SK-N-SH treated with all-trans-retinoic acid at 6 μM for 48 hours (cell line): Measurements from ENCODE around the gene SQSTM1.

Source experiments
- ATAC-seq: fragments of 200-7000 bp; cut with Tn5 transposase; 3 replicates; pipeline ENCODE4 v1.9.1; 2020; ENCODE audit warnings: mild to moderate bottlenecking, moderate library complexity
- ARNTL ChIP-seq: fragments of 450-650 bp; formaldehyde crosslinking; IDR thresholded peaks from 2 replicates; pipeline ENCODE4 v1.5.0; 2020; ENCODE audit warnings: low read depth, mild to moderate bottlenecking, moderate library complexity, borderline replicate concordance
- BACH2 ChIP-seq: fragments of 250-450 bp; sonication (Bioruptor Pico); IDR thresholded peaks from 2 replicates; pipeline ENCODE4 v1.9.0; 2021; ENCODE audit warnings: mild to moderate bottlenecking, borderline replicate concordance
- CSDC2 ChIP-seq: fragments of 250-450 bp; sonication (Bioruptor Pico); IDR thresholded peaks from 2 replicates; pipeline ENCODE4 v1.5.0; 2020; ENCODE audit warnings: mild to moderate bottlenecking, moderate library complexity
- ESRRG ChIP-seq: fragments of 250-450 bp; sonication (Bioruptor Pico); IDR thresholded peaks from 2 replicates; pipeline ENCODE4 v1.6.1; 2021; ENCODE audit warnings: mild to moderate bottlenecking
- GLIS3 ChIP-seq: fragments of 250-450 bp; sonication (Bioruptor Pico); IDR thresholded peaks from 2 replicates; pipeline ENCODE4 v1.5.0; 2020; ENCODE audit warnings: mild to moderate bottlenecking, moderate library complexity
- ISL1 ChIP-seq: fragments of 250-450 bp; sonication (Bioruptor Pico); IDR thresholded peaks from 2 replicates; pipeline ENCODE4 v2.1.2; 2022; ENCODE audit warnings: mild to moderate bottlenecking, moderate library complexity
- OSR1 ChIP-seq: fragments of 250-450 bp; sonication (Bioruptor Pico); IDR thresholded peaks from 2 replicates; pipeline ENCODE4 v1.8.0; 2022; ENCODE audit warnings: moderate library complexity, mild to moderate bottlenecking, inconsistent platforms
- RARB ChIP-seq: fragments of 250-450 bp; sonication (Bioruptor Pico); IDR thresholded peaks from 2 replicates; pipeline ENCODE4 v1.8.0; 2021; ENCODE audit warnings: mild to moderate bottlenecking, moderate library complexity
- SNAI2 ChIP-seq: fragments of 250-450 bp; sonication (Bioruptor Pico); IDR thresholded peaks from 2 replicates; pipeline ENCODE4 v1.5.0; 2020; ENCODE audit warnings: mild to moderate bottlenecking, moderate library complexity
- TCF4 ChIP-seq: fragments of 250-450 bp; sonication (Bioruptor Pico); IDR thresholded peaks from 2 replicates; pipeline ENCODE4 v1.8.0; 2021; ENCODE audit warnings: mild to moderate bottlenecking, moderate library complexity, borderline replicate concordance
- TOX ChIP-seq: fragments of 250-450 bp; sonication (Bioruptor Pico); IDR thresholded peaks from 2 replicates; pipeline ENCODE4 v1.8.0; 2021; ENCODE audit warnings: mild to moderate bottlenecking, moderate library complexity, borderline replicate concordance
- ZC3H10 ChIP-seq: fragments of 250-450 bp; sonication (Bioruptor Pico); IDR thresholded peaks from 2 replicates; pipeline ENCODE4 v1.5.1; 2021; ENCODE audit warnings: mild to moderate bottlenecking, moderate library complexity
- ZFP3 ChIP-seq: fragments of 250-450 bp; sonication (Bioruptor Pico); IDR thresholded peaks from 2 replicates; pipeline ENCODE4 v1.5.0; 2020; ENCODE audit warnings: mild to moderate bottlenecking, moderate library complexity
- ZNF565 ChIP-seq: fragments of 450-650 bp; formaldehyde crosslinking; conservative IDR thresholded peaks from 2 replicates; pipeline ENCODE4 v1.5.0; 2020; ENCODE audit warnings: low read depth, mild to moderate bottlenecking, moderate library complexity
- ZNF70 ChIP-seq: fragments of 450-650 bp; formaldehyde crosslinking; IDR thresholded peaks from 2 replicates; pipeline ENCODE4 v1.5.0; 2020; ENCODE audit warnings: mild to moderate bottlenecking, moderate library complexity
- TF ChIP-seq, protein P1 (sequence below): fragments of 250-450 bp; sonication (Bioruptor Pico); IDR thresholded peaks from 2 replicates; pipeline ENCODE4 v1.5.0; 2020; ENCODE audit warnings: mild to moderate bottlenecking, moderate library complexity
- TF ChIP-seq, protein P2 (sequence below): fragments of 250-450 bp; sonication (Bioruptor Pico); IDR thresholded peaks from 2 replicates; pipeline ENCODE4 v1.8.0; 2021; ENCODE audit warnings: low read depth, mild to moderate bottlenecking, moderate library complexity, borderline replicate concordance
- TF ChIP-seq, protein P3 (sequence below): fragments of 250-450 bp; sonication (Bioruptor Pico); IDR thresholded peaks from 2 replicates; pipeline ENCODE4 v1.8.0; 2020; ENCODE audit warnings: mild to moderate bottlenecking, moderate library complexity, borderline replicate concordance
- TF ChIP-seq, protein P4 (sequence below): fragments of 250-450 bp; sonication (Bioruptor Pico); IDR thresholded peaks from 2 replicates; pipeline ENCODE4 v1.5.1; 2021; ENCODE audit warnings: mild to moderate bottlenecking, moderate library complexity

Gene SQSTM1

DNA sequence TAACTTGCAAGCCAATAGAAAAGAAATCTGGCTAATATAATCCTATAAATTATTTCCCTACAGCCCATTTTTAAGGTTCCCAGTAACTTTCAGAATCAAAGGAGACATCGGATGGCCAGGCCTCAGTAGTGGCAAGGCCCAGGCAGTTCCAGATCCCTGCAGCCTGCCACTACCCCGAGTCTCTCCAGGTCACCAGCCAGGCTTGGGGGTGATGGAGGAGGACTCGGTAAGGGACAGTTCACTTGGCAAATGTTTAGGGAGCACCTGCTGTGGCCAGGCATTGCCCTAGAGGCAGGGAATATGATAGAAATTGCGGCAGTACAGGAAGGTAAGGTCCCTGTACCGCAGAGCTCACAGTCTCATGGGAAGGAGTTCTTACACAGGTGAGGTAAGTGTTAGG, 42.1 kb upstream of the SQSTM1 start (continued):
- no peak for TF ChIP-seq OSR1
- TF ChIP-seq ZC3H10 (CRISPR knock-in tag) = no peak
- no peak for TF ChIP-seq SNAI2 (CRISPR knock-in tag)
- no peak for TF ChIP-seq ISL1 (CRISPR knock-in tag)
- no peak for TF ChIP-seq TOX (CRISPR knock-in tag)

DNA sequence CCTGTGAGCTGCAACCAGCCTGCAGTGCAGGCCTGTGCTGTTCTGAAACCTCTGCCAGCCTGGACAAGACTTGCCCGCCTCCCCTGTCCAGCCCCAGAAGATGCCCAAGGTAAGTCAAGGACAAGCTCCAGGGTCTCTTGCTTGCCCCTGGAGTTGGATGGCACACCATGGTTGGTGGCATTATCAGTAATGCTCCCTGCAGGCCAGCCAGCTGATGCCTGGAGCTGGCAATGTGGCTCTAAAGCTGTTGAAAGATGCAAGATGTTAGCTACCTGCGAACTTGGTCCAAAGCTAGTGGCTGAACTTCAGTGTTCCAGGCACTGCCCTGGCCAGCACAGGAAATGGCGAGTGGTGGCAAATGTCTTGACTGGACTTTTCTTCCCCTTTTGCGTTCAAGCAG, 40.9 kb upstream of the SQSTM1 start:
- TF ChIP-seq ESRRG (CRISPR knock-in tag) (no peak), SNAI2 (CRISPR knock-in tag) (no peak), TCF4 (CRISPR knock-in tag) (no peak), TOX (CRISPR knock-in tag) (no peak), ISL1 (CRISPR knock-in tag) (no peak)
- TF ChIP-seq, protein P1, sequence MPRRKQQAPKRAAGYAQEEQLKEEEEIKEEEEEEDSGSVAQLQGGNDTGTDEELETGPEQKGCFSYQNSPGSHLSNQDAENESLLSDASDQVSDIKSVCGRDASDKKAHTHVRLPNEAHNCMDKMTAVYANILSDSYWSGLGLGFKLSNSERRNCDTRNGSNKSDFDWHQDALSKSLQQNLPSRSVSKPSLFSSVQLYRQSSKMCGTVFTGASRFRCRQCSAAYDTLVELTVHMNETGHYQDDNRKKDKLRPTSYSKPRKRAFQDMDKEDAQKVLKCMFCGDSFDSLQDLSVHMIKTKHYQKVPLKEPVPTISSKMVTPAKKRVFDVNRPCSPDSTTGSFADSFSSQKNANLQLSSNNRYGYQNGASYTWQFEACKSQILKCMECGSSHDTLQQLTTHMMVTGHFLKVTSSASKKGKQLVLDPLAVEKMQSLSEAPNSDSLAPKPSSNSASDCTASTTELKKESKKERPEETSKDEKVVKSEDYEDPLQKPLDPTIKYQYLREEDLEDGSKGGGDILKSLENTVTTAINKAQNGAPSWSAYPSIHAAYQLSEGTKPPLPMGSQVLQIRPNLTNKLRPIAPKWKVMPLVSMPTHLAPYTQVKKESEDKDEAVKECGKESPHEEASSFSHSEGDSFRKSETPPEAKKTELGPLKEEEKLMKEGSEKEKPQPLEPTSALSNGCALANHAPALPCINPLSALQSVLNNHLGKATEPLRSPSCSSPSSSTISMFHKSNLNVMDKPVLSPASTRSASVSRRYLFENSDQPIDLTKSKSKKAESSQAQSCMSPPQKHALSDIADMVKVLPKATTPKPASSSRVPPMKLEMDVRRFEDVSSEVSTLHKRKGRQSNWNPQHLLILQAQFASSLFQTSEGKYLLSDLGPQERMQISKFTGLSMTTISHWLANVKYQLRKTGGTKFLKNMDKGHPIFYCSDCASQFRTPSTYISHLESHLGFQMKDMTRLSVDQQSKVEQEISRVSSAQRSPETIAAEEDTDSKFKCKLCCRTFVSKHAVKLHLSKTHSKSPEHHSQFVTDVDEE (CRISPR knock-in tag) = no peak
- no peak for ATAC-seq

DNA sequence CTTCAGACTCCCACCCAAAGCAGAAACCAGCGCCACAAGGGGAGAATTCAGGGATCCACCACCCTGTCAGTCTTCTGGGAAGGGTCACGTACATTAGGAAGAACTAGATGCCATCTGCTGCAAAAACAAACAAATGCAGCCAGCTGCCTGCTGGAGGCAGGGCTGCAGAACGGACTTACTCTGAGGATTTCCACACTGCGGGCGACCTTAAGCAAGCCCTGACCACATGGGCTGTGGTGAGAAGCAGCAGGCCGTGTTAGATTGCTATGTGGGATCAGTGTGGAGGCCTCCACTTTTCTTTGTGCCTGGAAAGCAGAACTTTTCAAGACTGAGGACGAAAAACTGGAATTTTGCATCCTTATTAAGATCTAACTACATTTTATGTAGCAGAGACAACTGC, 40.3 kb upstream of the SQSTM1 start:
- TF ChIP-seq ZC3H10 (CRISPR knock-in tag) (no peak), SNAI2 (CRISPR knock-in tag) (no peak), ZNF70 (no peak), OSR1 (no peak), ESRRG (CRISPR knock-in tag) (no peak), GLIS3 (CRISPR knock-in tag) (no peak), ARNTL (no peak), ZNF565 (CRISPR knock-in tag) (no peak), ZFP3 (CRISPR knock-in tag) (no peak), CSDC2 (CRISPR knock-in tag) (no peak)
- no peak for ATAC-seq

DNA sequence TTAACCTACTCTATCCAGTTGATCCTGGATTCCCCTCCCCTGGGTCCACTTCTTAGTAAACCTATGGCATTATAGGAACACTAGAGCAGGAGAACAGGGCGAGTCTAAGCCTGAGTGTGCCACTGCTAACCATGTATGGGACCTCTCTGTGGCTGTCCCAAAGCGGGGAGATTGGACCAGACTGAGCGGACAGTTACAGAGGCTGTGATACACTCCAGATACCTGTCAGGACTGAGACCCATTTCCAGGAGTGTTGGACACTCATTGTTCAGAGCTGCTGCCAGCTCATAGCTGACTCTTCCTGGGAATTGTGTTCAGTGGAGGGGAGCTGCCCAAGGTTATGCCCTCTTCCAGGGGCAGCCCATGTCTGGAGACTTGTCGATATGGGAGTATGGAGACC, 38.9 kb upstream of the SQSTM1 start:
- ATAC-seq = no peak

More for the DNA sequence above, 38.9 kb upstream of the SQSTM1 start:
- TF ChIP-seq, protein P2, sequence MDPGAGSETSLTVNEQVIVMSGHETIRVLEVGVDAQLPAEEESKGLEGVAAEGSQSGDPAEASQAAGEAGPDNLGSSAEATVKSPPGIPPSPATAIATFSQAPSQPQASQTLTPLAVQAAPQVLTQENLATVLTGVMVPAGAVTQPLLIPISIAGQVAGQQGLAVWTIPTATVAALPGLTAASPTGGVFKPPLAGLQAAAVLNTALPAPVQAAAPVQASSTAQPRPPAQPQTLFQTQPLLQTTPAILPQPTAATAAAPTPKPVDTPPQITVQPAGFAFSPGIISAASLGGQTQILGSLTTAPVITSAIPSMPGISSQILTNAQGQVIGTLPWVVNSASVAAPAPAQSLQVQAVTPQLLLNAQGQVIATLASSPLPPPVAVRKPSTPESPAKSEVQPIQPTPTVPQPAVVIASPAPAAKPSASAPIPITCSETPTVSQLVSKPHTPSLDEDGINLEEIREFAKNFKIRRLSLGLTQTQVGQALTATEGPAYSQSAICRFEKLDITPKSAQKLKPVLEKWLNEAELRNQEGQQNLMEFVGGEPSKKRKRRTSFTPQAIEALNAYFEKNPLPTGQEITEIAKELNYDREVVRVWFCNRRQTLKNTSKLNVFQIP (CRISPR knock-in tag) = no peak
- TF ChIP-seq RARB (CRISPR knock-in tag) = no peak
- no peak for TF ChIP-seq BACH2 (CRISPR knock-in tag)
- TF ChIP-seq TCF4 (CRISPR knock-in tag) = no peak
- TF ChIP-seq, protein P3, sequence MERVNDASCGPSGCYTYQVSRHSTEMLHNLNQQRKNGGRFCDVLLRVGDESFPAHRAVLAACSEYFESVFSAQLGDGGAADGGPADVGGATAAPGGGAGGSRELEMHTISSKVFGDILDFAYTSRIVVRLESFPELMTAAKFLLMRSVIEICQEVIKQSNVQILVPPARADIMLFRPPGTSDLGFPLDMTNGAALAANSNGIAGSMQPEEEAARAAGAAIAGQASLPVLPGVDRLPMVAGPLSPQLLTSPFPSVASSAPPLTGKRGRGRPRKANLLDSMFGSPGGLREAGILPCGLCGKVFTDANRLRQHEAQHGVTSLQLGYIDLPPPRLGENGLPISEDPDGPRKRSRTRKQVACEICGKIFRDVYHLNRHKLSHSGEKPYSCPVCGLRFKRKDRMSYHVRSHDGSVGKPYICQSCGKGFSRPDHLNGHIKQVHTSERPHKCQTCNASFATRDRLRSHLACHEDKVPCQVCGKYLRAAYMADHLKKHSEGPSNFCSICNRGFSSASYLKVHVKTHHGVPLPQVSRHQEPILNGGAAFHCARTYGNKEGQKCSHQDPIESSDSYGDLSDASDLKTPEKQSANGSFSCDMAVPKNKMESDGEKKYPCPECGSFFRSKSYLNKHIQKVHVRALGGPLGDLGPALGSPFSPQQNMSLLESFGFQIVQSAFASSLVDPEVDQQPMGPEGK (CRISPR knock-in tag) = no peak
- no peak for TF ChIP-seq TOX (CRISPR knock-in tag)
- TF ChIP-seq OSR1 = no peak
- TF ChIP-seq, protein P4, sequence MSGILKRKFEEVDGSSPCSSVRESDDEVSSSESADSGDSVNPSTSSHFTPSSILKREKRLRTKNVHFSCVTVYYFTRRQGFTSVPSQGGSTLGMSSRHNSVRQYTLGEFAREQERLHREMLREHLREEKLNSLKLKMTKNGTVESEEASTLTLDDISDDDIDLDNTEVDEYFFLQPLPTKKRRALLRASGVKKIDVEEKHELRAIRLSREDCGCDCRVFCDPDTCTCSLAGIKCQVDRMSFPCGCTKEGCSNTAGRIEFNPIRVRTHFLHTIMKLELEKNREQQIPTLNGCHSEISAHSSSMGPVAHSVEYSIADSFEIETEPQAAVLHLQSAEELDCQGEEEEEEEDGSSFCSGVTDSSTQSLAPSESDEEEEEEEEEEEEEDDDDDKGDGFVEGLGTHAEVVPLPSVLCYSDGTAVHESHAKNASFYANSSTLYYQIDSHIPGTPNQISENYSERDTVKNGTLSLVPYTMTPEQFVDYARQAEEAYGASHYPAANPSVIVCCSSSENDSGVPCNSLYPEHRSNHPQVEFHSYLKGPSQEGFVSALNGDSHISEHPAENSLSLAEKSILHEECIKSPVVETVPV = no peak
- no peak for TF ChIP-seq CSDC2 (CRISPR knock-in tag)
- no peak for TF ChIP-seq GLIS3 (CRISPR knock-in tag)
- TF ChIP-seq ZNF70 = no peak
- no peak for TF ChIP-seq SNAI2 (CRISPR knock-in tag)
